Midbrain (tissue), 1 donor: ENCODE data around the gene SSMEM1.
"Not testable (repeated sequence)": the region's sequence is repeated elsewhere in the genome, so short reads cannot be mapped to it uniquely, and the experiment has no call there.

Experiments used
- DNase-seq: peaks from one replicate; lab custom pipeline; 2025; lab: John Stamatoyannopoulos, UW

The SSMEM1 gene

GRCh38 chr7:130249626-130250025, 42.0 kb downstream of the SSMEM1 start:
- DNase-seq = not testable (repeated sequence)

- no peak for DNase-seq
Observed at GRCh38 chr7:130254555-130254954, 46.9 kb downstream of the SSMEM1 start.

GRCh38 chr7:130256704-130257103, 49.0 kb downstream of the SSMEM1 start:
- no peak for DNase-seq

GRCh38 chr7:130258494-130259078, 50.9 kb downstream of the SSMEM1 start:
- no peak for DNase-seq

GRCh38 chr7:130262448-130262847, 54.8 kb downstream of the SSMEM1 start:
- peak; percentile 9 for DNase-seq

- no peak for DNase-seq
Observed at GRCh38 chr7:130263130-130263529, 55.5 kb downstream of the SSMEM1 start.
